Adrenal gland (tissue), 12 donors: ENCODE measurements around the gene CENPM. TPM values are rescaled to one million over a fixed set of nuclear protein-coding genes. Genes with fewer than 3 reads are reported as not detected.

Source experiments
- DNase-seq, 7 donors: peaks; one replicate each; pipeline ENCODE4 v3.0.0-alpha.2; 2019 to 2020
- H3K27ac ChIP-seq, 5 donors: fragments of 200-600 bp; sonication (generic) in 4 of 5; 1 replicate in 3 of 5; 2 replicates in 2 of 5; pipeline versions ENCODE4 v1.5.1 to v1.8.0; 2016 to 2020; ENCODE audit warnings: mild to moderate bottlenecking in 1 of 5
- H3K27me3 ChIP-seq: fragments of 200-600 bp; 2 replicates; pipeline ENCODE4 v1.8.0; 2021
- H3K36me3 ChIP-seq, 2 donors: fragments of 200-600 bp; replicated peaks in 1 of 2; 1 replicate in 1 of 2; 2 replicates in 1 of 2; pipeline versions ENCODE4 v1.5.1 to v1.8.0; 2018 to 2022
- H3K4me1 ChIP-seq, 2 donors: fragments of 200-600 bp; replicated peaks in 1 of 2; 1 replicate in 1 of 2; 2 replicates in 1 of 2; pipeline versions ENCODE4 v1.5.1 to v1.8.0; 2018 to 2021
- H3K4me3 ChIP-seq, 4 donors: fragments of 200-600 bp; sonication (generic) in 3 of 4; one replicate each; pipeline ENCODE4 v1.5.1; 2016 to 2018
- H3K9me3 ChIP-seq, 3 donors: fragments of 200-600 bp; sonication (generic) in 1 of 3; replicated peaks in 1 of 3; 1 replicate in 2 of 3; 2 replicates in 1 of 3; pipeline versions ENCODE4 v1.5.1 to v1.8.0; 2016 to 2021
- POLR2A ChIP-seq, 2 donors: fragments of 450-650 bp; IDR thresholded peaks; one replicate each; pipeline ENCODE4 v1.6.1; 2017; ENCODE audit warnings: antibody characterized with exemption in 2 of 2, mild to moderate bottlenecking in 2 of 2, moderate library complexity in 1 of 2
- WGBS, 4 donors: extraction: QIAGEN DNeasy Blood & Tissue Kit in 2 of 4; methylation state at CpG; one replicate each; pipeline versions ENCODE4 v1.1.5 to v1.1.7; 2013 to 2017; 5-methylcytosine and 5-hydroxymethylcytosine counted together
- intact Hi-C, 2 donors: fragments of 100-400 bp; cut with DNase I; formaldehyde crosslinking; loops; one replicate each; pipeline versions ENCODE4 v1.14.1 to v1.15.0; 2022 to 2023
- polyA plus RNA-seq, 3 donors: library from polyadenylated mRNA; stranded (reverse); fragments of 200-250 nt in 2 of 3; fragments of 350-450 nt in 1 of 3; fragmentation: Illumina TruSeq in 1 of 3; extraction: RNeasy Lipid Tissue Mini Kit (QIAGEN cat#74804) in 1 of 3; gene quantifications; one replicate each; pipeline ENCODE4 v1.2.3, GENCODE V29; 2013 to 2014
- total RNA-seq, 9 donors: library from RNA; depleted of rRNA in 4 of 9; stranded (reverse); fragments of >200 nt in 4 of 9; fragments of 120-200 nt in 1 of 9; fragmentation: NEBNext Ultra II Directional in 1 of 9; extraction: Animal tissue kit (Norgen Biotek cat#: 25700) in 1 of 9; gene quantifications; one replicate each; pipeline versions ENCODE4 v1.1.0 to v1.2.4, GENCODE V29; 2013 to 2023
- TF ChIP-seq, protein P1 (sequence below), 6 experiments: fragments of 450-650 bp in 4 of 6; fragments of 200-600 bp in 2 of 6; sonication (generic) in 1 of 6; IDR thresholded peaks; 1 replicate in 5 of 6; 2 replicates in 1 of 6; pipeline versions ENCODE4 v1.5.1 to v1.8.0; 2016 to 2021; ENCODE audit warnings: antibody characterized with exemption in 6 of 6, mild to moderate bottlenecking in 2 of 6, moderate library complexity in 1 of 6
- donor health status: healthy with polysubstance abuse.
- donor health status: Bipolar disorder and iron deficiency.
- donor health status: DM: yes; HTN: yes; CAD: no.
- donor health status: DM: no; HTN: no; CAD: no.
- donor health status: DM: no; HTN: no; CAD: no.
- donor health status: DM: yes; HTN: yes; CAD: no.

Gene CENPM
- total and polyA plus RNA-seq, 12 donors = 0.88 to 9.2 (median 1.7) TPM; not detected in 1

DNA sequence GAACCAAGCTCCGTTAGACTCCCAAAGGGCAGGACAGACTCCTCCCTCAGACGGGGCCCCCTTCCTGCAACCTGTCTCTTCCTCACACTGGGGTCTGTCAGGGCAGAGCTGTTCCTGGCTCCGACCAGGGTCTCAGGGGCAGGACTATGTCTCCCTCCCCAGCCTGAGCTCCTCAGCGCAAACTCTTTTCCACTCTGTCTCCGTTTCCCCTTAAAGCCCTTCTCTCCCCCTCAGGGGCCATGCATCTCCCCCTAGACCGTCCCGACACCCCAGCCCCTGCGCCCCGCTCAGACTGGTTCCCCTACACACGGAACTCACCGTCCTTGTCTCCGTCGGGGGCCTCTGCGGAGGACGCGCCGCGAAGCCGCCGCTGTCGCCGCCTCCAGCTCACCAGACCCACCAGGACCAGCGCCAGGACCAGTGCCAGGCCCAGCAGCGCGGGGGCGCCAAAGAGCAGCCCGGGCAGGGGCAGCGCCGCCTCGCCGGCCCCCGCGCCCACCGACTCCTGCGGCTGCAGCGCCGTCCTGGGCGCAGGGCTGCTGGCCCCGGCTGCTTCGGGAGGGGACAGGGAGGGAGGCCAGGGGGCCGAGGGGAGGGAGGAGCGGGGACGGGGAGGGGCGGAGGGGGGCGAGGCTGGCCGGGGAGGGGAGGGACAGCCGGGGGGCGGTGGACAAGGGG is 21.0 kb downstream of the CENPM start:
- 8 to 20% (median 13%) methylated on average over 7 to 45 of the region's 48 CpGs for WGBS, 4 donors
- Histone ChIP-seq H3K4me3 (peak overlapping the region in 2 of 4 donors; percentile 16 to 57), H3K9me3 (no peaks in the 10 kb centered on the region), H3K36me3 (no peaks in the 10 kb centered on the region), H3K27ac (peak overlapping the region in 1 of 5 donors; percentile 45), H3K4me1 (peaks cover 4 to 6% of the 10 kb centered on the region in 2 donors), H3K27me3 (no peaks in the 10 kb centered on the region)
- DNase-seq = peak; percentile 69 to 86 (median 81)
- intact Hi-C loops = no loop called here
- TF ChIP-seq, protein P1, sequence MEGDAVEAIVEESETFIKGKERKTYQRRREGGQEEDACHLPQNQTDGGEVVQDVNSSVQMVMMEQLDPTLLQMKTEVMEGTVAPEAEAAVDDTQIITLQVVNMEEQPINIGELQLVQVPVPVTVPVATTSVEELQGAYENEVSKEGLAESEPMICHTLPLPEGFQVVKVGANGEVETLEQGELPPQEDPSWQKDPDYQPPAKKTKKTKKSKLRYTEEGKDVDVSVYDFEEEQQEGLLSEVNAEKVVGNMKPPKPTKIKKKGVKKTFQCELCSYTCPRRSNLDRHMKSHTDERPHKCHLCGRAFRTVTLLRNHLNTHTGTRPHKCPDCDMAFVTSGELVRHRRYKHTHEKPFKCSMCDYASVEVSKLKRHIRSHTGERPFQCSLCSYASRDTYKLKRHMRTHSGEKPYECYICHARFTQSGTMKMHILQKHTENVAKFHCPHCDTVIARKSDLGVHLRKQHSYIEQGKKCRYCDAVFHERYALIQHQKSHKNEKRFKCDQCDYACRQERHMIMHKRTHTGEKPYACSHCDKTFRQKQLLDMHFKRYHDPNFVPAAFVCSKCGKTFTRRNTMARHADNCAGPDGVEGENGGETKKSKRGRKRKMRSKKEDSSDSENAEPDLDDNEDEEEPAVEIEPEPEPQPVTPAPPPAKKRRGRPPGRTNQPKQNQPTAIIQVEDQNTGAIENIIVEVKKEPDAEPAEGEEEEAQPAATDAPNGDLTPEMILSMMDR (IDR thresholded peaks at IDR 0.05) = peak; percentile 12 to 83 (median 46)
- peak in 1 of 2 donors; percentile 19 for TF ChIP-seq POLR2A (IDR thresholded peaks at IDR 0.05)

DNA sequence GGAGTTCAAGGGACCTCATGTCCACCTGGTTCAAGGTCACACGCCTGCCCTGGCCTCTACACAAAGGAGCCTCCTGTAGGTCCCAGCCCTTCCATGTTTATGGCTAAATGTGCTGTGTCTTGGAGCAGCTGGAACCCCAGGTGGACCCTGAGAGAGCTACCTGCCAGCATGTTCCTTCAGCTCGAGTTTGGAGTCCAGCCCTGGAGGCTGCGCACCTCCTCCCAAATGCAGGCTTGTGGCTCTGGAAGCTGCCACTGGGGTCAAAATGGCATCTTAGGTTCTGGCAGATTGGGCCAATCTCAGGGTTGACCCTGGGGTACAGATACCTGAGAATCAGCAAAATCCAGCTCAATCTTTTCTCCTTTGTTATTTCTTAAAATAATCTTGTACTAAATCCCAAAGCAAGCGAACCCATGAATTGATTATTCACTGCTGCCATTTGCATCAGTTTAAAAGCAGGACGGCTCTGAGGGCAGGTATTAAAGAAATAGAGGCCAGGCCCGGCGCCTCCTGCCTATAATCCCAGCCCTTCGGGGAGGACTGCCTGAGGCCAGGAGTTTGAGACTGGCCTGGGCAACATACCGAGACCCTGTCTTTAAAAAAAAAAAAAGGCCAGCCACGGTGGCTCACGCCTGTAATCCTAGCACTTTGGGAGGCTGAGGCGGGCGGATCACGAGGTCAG is 23.2 kb downstream of the CENPM start:
- Histone ChIP-seq H3K36me3 (no peaks in the 10 kb centered on the region), H3K4me3 (no peak overlapping the region), H3K9me3 (no peaks in the 10 kb centered on the region), H3K4me1 (peaks cover 13 to 28% of the 10 kb centered on the region in 2 donors), H3K27me3 (no peaks in the 10 kb centered on the region), H3K27ac (no peak overlapping the region)
- intact Hi-C loops = no loop called here
- WGBS, 4 donors = 92 to 98% (median 94%) methylated on average over 12 to 14 of the region's 14 CpGs
- no peak for DNase-seq
- TF ChIP-seq POLR2A (IDR thresholded peaks at IDR 0.05) = no peak
- TF ChIP-seq, protein P1 (IDR thresholded peaks at IDR 0.05) = no peak

DNA sequence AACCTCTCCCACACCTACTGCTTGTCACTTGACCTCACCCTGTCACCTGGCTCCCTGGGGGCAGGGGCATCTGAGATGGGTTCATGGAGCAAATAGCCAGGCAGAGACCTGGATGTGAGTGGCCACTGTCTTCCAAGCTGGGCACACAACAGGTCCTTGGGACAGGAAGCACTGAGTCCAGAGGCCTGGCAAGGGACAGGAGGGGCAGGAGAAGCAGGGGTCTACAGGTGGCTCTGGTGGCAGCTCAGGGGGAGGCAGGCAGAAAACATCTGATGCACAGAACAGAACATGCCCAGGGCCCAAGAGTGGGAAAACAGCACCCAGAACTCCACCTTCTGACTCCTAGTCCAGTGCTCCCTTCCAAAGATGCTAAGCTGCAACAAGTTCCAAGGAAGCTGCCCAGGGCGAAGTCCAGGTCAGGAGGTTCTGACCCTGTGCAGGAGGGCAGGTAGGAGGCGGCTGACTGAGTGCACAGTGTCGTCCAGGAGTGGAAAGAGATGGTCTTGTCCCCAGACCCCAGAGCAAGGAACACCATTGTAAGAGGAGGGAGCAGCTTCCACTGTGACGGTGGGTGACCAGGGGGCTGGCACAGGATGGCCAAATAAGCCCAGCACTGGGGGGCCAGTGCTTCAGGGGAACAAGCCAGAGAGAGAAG is 23.9 kb downstream of the CENPM start:
- H3K27ac ChIP-seq = no peak overlapping the region
- DNase-seq = no peak
- no peaks in the 10 kb centered on the region for H3K27me3 ChIP-seq
- intact Hi-C loops = no loop called here
- TF ChIP-seq, protein P1 (IDR thresholded peaks at IDR 0.05) = no peak
- no peaks in the 10 kb centered on the region for H3K36me3 ChIP-seq
- H3K4me3 ChIP-seq = no peak overlapping the region
- no peaks in the 10 kb centered on the region for H3K9me3 ChIP-seq
- peaks cover 16 to 34% of the 10 kb centered on the region in 2 donors for H3K4me1 ChIP-seq
- 94 to 100% (median 97%) methylated on average over 1 to 4 of the region's 4 CpGs for WGBS, 4 donors

DNA sequence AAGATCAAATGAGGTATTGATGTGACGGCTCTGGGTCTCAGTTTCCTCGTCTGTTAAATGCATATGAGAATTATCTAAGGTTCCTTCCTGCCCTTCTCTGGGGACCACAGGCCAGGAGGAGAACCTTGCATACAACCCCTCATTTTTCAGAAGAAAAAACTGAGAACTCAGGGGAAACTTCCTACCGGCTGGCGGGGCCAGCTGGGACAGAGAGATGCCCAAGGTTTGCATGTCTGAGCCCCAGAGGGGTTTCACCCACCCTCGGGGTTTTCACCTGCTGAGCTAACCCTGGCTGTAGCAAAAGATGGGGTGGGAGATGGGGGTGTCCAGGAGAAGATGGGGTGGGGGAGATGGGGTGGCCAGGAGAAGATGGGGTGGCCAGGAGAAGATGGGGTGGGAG is 24.6 kb downstream of the CENPM start:
- no peaks in the 10 kb centered on the region for H3K36me3 ChIP-seq
- H3K27me3 ChIP-seq = no peaks in the 10 kb centered on the region
- intact Hi-C loops = no loop called here
- no peak overlapping the region for H3K27ac ChIP-seq
- 88 to 94% (median 92%) methylated on average over 5 of the region's 5 CpGs for WGBS, 4 donors
- H3K4me1 ChIP-seq = peaks cover 22 to 40% of the 10 kb centered on the region in 2 donors
- DNase-seq = no peak
- TF ChIP-seq POLR2A (IDR thresholded peaks at IDR 0.05) = no peak
- TF ChIP-seq, protein P1 (IDR thresholded peaks at IDR 0.05) = no peak
- no peaks in the 10 kb centered on the region for H3K9me3 ChIP-seq
- no peak overlapping the region for H3K4me3 ChIP-seq
